ENCODE data around the gene PIWIL1. TPM values are rescaled to one million over a fixed set of nuclear protein-coding genes. Genes with fewer than 3 reads are reported as not detected.

PIWIL1 gene
- total RNA-seq, 1 experiment from 2014 or later: not detected

GRCh38 chr12:130300090-130300489 is 37.6 kb upstream of the PIWIL1 start:
- Histone ChIP-seq H3K27me3 (replicated peaks; ENCODE audit: insufficient read depth, low read depth, low read length, poor library complexity) (peaks cover 3% of the 10 kb centered on the region), H3K27ac (ENCODE audit: low read depth, low read length, poor library complexity, severe bottlenecking) (no peak overlapping the region), H3K4me3 (ENCODE audit: low read depth, low read length, poor library complexity, severe bottlenecking) (no peak overlapping the region), H3K9me3 (ENCODE audit: low read depth, low read length, poor library complexity, severe bottlenecking) (no peaks in the 10 kb centered on the region), H3K36me3 (ENCODE audit: insufficient read depth, low read length, poor library complexity, severe bottlenecking) (no peaks in the 10 kb centered on the region), H3K4me1 (ENCODE audit: insufficient read depth, low read length, poor library complexity, severe bottlenecking) (no peaks in the 10 kb centered on the region)
- CTCF ChIA-PET: no interaction called here
- TF ChIP-seq, protein P1, sequence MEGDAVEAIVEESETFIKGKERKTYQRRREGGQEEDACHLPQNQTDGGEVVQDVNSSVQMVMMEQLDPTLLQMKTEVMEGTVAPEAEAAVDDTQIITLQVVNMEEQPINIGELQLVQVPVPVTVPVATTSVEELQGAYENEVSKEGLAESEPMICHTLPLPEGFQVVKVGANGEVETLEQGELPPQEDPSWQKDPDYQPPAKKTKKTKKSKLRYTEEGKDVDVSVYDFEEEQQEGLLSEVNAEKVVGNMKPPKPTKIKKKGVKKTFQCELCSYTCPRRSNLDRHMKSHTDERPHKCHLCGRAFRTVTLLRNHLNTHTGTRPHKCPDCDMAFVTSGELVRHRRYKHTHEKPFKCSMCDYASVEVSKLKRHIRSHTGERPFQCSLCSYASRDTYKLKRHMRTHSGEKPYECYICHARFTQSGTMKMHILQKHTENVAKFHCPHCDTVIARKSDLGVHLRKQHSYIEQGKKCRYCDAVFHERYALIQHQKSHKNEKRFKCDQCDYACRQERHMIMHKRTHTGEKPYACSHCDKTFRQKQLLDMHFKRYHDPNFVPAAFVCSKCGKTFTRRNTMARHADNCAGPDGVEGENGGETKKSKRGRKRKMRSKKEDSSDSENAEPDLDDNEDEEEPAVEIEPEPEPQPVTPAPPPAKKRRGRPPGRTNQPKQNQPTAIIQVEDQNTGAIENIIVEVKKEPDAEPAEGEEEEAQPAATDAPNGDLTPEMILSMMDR (conservative IDR thresholded peaks at IDR 0.05; ENCODE audit: low read depth, low read length): no peak
- TF ChIP-seq EZH2 (IDR thresholded peaks at IDR 0.05; ENCODE audit: borderline replicate concordance, low read depth, low read length, poor library complexity, severe bottlenecking): no peak
- no TSS peak for BruUV-seq (replicated peaks)
- no peak for DNase-seq (ENCODE audit: low spot score)
- POLR2A ChIA-PET (ENCODE audit: low non-redundant PET): no interaction called here
- intact Hi-C loops (cut with micrococcal nuclease; ENCODE audit: unreplicated experiment): no loop called here

DNA sequence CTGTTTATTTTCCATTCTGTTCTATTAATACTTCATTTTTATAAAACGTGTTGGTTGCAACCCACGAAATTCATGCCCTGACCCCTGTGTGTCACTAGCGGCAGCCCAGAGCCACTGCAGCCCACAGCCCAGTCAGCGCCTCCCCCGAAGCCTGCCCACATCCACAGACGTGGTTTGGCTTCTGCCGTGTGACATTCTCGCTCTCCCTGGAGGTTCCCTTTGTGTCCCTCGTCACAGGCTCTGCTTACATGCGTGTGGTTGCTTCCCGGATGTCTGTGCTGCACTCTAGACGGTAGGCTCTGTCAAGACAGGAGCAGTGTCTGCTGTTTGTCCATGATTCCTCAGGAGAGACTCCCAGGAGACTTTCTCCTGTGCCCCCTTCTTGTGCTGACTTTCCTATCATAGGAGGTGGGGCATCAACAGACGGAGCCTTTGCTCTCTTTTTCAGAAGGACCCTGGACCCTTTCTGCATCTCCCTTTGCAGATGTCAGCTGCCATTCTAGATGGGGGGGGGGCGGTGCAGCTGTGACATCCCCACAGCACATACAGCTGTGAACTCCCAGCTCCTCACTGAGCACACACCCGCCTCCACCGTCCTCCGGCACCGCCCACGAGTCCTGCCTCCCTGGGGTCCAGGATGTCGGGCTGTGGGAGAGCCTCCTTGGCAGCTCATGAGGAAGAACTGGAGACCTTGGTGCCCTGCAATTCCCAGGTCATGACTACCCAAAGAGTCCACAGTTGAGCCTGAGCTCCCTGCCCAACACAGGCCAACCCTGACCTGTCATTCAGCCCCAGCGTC is 36.8 kb upstream of the PIWIL1 start:
- no TSS peak for BruUV-seq (replicated peaks)
- no peaks in the 10 kb centered on the region for H3K9me3 ChIP-seq (ENCODE audit: low read depth, low read length, poor library complexity, severe bottlenecking)
- no peak overlapping the region for H3K4me3 ChIP-seq (ENCODE audit: low read depth, low read length, poor library complexity, severe bottlenecking)
- DNase-seq (ENCODE audit: low spot score): no peak
- ChIA-PET CTCF (no interaction called here), POLR2A (ENCODE audit: low non-redundant PET) (no interaction called here)
- H3K27ac ChIP-seq (ENCODE audit: low read depth, low read length, poor library complexity, severe bottlenecking): no peak overlapping the region
- no peaks in the 10 kb centered on the region for H3K4me1 ChIP-seq (ENCODE audit: insufficient read depth, low read length, poor library complexity, severe bottlenecking)
- peaks cover 3% of the 10 kb centered on the region for H3K27me3 ChIP-seq (replicated peaks; ENCODE audit: insufficient read depth, low read depth, low read length, poor library complexity)
- TF ChIP-seq EZH2 (IDR thresholded peaks at IDR 0.05; ENCODE audit: borderline replicate concordance, low read depth, low read length, poor library complexity, severe bottlenecking): no peak
- TF ChIP-seq, protein P1 (conservative IDR thresholded peaks at IDR 0.05; ENCODE audit: low read depth, low read length): no peak
- H3K36me3 ChIP-seq (ENCODE audit: insufficient read depth, low read length, poor library complexity, severe bottlenecking): no peaks in the 10 kb centered on the region
- intact Hi-C loops (cut with micrococcal nuclease; ENCODE audit: unreplicated experiment): no loop called here

GRCh38 chr12:130301559-130301958 is 36.1 kb upstream of the PIWIL1 start:
- DNase-seq (ENCODE audit: low spot score): no peak
- no peaks in the 10 kb centered on the region for H3K36me3 ChIP-seq (ENCODE audit: insufficient read depth, low read length, poor library complexity, severe bottlenecking)
- H3K9me3 ChIP-seq (ENCODE audit: low read depth, low read length, poor library complexity, severe bottlenecking): no peaks in the 10 kb centered on the region
- H3K27me3 ChIP-seq (replicated peaks; ENCODE audit: insufficient read depth, low read depth, low read length, poor library complexity): peaks cover 3% of the 10 kb centered on the region
- TF ChIP-seq, protein P1 (conservative IDR thresholded peaks at IDR 0.05; ENCODE audit: low read depth, low read length): no peak
- TF ChIP-seq EZH2 (IDR thresholded peaks at IDR 0.05; ENCODE audit: borderline replicate concordance, low read depth, low read length, poor library complexity, severe bottlenecking): no peak
- CTCF ChIA-PET: no interaction called here
- H3K4me1 ChIP-seq (ENCODE audit: insufficient read depth, low read length, poor library complexity, severe bottlenecking): no peaks in the 10 kb centered on the region
- POLR2A ChIA-PET (ENCODE audit: low non-redundant PET): no interaction called here
- no TSS peak for BruUV-seq (replicated peaks)
- no peak overlapping the region for H3K27ac ChIP-seq (ENCODE audit: low read depth, low read length, poor library complexity, severe bottlenecking)
- no peak overlapping the region for H3K4me3 ChIP-seq (ENCODE audit: low read depth, low read length, poor library complexity, severe bottlenecking)
- intact Hi-C loops (cut with micrococcal nuclease; ENCODE audit: unreplicated experiment): no loop called here
